NCI-H774 (cell line): ENCODE results near the gene S100A1.
"Not testable (repeated sequence)": the region's sequence is repeated elsewhere in the genome, so short reads cannot be mapped to it uniquely, and the experiment has no call there.

Experiments
- DNase-seq: peaks from one replicate; lab custom pipeline; 2025; lab: John Stamatoyannopoulos, UW

The S100A1 gene

DNA sequence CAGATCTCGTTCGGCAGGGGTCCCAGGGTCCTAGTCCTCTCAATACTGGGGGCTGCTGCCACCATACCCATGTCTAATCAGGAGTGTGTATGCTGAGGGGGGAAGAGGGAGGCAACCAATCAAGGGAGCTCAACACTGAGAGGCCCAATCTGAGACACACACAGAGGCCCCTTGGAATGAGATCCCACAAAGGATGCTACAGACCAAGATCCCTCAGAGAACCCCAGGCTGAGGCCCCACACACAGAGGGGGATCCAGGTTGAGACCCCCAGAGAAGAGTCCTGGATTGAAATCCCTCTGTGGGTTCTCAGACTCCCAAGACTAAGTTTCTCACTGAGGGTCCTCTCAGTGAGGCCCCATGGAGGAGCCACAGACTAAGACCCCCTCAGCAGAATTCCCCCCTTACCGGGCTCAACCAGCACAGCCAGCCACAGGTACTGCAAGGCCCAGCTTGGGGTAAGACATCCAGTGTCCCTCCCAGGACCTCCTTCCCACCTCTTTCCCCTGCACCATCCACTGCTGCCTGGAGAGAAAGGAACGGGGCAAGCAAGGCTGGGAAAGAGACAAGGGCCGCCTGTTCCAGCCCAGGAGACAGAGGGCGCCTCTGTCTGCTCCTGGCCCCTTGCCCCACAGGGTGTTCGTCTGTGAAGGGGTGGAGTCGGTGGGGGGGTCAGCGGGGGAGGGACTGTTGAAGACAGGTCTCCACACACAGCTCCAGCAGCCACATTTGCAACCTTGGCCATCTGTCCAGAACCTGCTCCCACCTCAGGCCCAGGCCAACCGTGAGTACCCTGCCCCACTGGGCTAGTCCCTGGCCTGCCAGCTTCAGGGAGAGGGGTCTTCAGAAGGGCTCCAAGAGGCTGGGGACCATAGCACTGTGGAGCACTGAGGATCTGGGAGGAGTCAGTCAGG, at the start of gene S100A1:
Gene S100A1, plus strand, starts transcription at position 720 of the 912 bp plus-strand sequence. CDS start 2,088 bp downstream, outside the sequence.
- DNase-seq = no peak

DNA sequence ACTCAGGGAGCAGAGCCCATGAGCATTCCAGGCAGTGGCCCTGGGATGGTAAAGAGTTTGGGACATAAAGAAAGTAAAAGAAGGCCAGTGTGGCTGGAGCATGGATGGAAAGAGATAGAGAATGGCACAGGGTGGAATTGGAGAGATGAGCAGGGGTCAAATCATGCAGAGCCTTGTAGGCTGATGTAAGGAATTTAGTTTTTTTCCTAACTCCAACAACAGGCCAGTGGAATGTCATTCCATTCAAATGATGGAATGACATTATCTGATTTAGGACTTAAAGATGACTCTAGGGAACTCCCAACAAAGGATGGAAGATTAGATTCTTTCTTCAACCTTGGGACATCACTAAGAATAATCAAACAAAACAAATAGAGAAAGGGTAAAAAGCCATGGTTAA, 49.7 kb upstream of the S100A1 start:
- DNase-seq = no peak

GRCh38 chr1:153578936-153579335, 49.3 kb upstream of the S100A1 start:
- no peak for DNase-seq

- DNase-seq = not testable (repeated sequence)
These were observed 45.4 kb upstream of the S100A1 start for GRCh38 chr1:153582836-153583235.

DNA sequence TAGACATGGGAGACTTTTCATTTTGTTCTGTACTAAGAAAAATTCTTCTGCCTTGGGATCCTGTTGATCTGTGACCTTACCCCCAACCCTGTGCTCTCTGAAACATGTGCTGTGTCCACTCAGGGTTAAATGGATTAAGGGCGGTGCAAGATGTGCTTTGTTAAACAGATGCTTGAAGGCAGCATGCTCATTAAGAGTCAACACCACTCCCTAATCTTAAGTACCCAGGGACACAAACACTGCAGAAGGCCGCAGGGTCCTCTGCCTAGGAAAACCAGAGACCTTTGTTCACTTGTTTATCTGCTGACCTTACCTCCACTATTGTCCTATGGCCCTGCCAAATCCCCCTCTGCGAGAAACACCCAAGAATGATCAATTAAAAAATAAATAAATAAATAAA, 44.7 kb upstream of the S100A1 start:
- DNase-seq = not testable (repeated sequence)

DNA sequence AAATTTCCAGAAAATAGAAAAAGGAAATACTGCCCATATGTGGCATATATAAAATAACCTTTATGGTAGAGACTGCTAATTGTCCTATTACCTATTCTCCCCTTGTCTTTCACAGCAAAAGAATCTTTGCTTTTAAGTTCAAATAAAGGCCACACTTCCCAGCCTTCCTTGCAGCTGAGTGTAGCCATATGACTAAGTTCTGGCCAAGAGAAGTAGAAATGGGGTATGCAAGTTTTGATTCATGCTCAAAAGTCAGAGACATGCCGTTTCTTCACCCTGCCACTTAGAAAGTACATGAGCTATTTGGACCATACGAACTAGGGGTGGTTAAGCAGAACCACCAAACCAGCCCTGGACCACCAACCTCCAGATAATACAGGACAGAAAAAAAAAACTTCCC, 44.3 kb upstream of the S100A1 start:
- DNase-seq = no peak

DNA sequence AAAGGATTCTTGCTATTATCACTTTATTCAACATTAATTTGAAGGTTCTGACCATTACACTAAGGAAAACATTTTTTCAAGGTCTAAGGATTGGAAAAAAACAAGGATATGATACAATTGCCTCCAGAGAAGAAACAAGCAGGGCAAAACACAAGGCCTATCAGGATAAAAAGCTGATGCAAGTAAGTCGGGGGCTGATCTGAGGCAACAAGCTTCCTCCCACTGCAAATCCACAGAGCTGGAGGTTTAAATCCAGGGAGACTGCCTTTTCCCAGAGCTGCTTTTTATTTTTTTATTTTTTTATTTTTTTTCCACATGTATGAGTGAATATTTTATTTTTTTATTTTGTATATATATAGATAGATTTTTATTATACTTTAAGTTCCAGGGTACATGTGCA, 43.2 kb upstream of the S100A1 start:
- no peak for DNase-seq

GRCh38 chr1:153586347-153586746, 41.9 kb upstream of the S100A1 start:
- DNase-seq = no peak

DNA sequence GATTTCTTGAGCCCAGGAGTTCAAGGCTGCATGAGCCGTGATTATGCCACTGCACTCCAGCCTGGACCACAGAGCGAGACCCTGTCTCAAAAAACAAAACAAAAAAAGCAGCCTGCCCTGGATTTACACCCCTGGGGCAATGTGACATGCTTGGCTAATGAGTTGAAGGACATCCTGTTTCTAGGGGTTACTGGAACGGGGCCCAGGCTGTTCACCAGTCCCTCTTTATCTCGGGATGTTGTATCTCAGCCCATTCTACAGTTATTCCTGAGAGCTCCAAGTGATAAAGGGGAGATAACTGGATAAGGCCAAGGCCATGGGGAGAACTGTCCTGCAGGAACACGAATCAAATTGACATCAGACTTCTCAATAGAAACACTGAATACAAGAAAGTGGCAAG, 40.9 kb upstream of the S100A1 start:
- no peak for DNase-seq

DNA sequence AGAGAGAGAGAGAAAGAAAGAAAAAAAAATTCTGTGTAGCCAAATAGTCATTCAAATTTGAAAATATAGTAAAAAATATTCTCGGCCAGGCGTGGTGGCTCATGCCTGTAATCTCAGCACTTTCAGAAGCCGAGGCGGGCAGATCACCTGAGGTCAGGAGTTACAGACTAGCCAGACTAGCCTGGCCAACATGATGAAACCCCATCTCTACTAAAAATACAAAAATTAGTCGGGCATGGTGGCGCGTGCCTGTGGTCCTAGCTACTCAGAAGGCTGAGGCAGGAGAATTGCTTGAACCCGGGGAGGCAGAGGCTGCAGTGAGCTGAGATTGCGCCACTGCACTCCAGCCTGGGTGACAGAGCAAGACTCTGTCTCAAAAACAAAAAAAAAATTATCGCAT, 40.2 kb upstream of the S100A1 start:
- not testable (repeated sequence) for DNase-seq

GRCh38 chr1:153588482-153588881, 39.8 kb upstream of the S100A1 start:
- DNase-seq = no peak

DNA sequence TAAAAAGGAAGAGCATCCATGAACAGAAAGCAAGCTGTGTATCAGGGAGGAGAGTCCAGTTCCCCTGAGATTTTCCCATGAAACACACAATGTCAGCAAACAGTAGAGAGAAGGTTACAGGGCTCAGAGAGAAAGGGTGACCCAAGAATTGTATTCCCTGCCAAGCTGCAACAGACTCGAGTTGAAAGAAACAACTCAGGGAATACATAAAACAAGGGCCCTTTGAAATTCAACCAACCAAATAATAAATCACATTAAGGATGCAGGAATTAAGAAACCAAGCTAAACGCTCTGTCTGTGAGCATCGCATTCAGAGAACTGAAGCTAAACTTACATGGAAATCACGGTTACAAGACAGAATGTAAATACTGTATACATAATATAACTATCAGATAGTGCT, 35.5 kb upstream of the S100A1 start:
- DNase-seq = no peak

GRCh38 chr1:153597206-153597605, 31.0 kb upstream of the S100A1 start:
- no peak for DNase-seq

DNA sequence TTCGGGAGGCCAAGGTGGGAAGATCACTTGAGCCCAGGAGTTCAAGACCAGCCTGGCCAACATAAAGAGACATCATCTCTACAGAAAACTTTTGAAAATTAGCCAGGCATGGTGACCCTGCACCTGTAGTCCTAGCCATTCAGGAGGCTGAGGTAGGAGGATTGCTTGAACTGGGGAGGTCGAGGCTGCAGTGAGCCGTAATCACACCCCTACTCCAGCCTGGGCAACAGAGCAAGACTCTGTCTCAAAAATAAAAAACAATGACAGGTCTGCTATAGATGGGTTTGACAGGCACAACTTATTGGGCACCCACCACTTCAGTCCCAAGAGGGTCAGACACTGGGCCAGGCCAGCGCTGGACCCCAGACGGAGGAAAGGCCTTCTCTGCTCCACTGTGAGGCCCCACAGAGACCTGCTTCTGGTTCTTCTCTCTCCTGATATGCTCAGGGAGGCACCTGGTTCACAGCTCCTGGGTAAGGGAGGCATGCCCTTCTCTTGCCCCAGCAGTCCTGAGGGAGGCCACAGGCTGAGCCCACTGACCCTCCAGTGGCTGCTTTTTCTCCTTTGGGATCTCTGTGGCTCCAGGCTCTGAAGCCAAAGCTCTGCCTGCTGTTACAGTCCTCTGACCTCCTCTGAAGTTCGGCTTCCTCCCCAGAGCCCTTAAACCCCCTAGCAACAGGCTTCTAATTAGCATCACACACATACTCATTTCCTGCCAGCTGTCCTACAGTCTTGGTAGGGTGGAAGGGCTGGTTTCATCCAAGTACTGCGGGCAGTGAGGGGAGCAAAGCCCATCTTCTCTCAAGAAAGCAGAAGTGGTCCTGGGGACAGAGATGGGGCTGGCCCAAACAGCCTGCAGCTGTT, 29.7 kb upstream of the S100A1 start:
- DNase-seq = no peak

GRCh38 chr1:153599847-153600246, 28.4 kb upstream of the S100A1 start:
- DNase-seq = no peak

- no peak for DNase-seq
These were observed 25.5 kb upstream of the S100A1 start for GRCh38 chr1:153602749-153603148.

DNA sequence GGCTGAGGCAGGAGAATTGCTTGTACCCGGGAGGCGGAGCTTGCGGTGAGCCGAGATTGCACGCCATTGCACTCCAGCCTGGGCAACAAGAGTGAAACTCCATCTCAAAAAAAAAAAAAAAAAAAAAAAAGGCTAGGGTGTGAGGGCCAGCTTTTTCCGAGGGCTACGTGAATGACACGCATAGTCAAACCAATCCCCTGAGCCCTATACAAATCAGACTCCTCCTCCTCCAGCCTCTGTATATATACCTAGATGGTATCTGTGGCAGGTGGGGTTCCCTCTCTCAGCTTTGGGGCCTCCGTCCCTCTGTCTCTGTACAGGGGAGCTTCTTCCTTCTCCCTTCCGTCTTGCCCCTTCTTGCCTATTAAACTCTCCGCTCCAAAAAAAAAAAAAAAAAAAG, 22.0 kb upstream of the S100A1 start:
- no peak for DNase-seq

DNA sequence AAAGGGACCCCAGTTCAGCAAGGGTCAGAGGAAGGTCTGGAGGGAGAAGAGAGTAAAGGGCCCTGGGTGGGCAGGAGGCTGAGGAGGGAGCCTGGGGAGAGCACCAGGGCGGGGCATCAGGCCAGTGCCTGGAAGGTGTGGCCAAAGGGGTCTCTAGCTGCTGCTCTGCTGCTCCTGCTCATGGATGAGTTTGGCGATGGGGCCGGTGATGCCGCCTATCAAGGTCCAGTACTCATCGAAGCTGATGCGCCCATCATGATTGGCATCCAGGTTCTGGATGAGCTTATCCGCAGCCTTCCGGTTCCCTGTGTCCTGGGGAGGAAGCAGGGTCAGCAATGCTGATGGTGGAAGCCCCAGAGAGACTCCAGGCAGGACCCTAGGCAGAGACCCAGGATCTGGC, 20.9 kb upstream of the S100A1 start:
- DNase-seq = no peak

GRCh38 chr1:153608089-153608682, 20.0 kb upstream of the S100A1 start:
- no peak for DNase-seq

GRCh38 chr1:153608742-153609584, 19.3 kb upstream of the S100A1 start:
- DNase-seq = no peak

GRCh38 chr1:153609585-153609907, 18.7 kb upstream of the S100A1 start:
- no peak for DNase-seq

DNA sequence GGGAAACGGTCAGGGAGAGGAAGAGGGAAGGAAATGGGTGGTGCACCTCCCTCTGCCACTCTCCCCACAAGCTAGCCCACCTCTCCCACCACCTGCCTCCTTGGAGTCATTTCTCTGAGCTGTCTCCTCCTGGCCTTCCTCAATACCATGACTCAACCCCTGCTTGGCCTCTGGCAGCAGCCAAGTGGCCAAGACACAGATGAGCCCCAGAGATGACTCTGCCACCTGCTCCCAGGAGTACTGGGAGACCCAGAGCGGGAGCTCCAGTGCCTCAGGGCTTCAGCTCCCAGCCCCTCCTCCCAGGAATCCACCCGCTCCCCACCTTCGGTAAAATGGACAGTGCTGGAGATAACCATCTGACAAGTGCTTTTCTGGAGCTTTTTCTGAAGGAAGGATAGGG, 17.9 kb upstream of the S100A1 start:
- no peak for DNase-seq
